D721Med (cell line): ENCODE results near the gene PACSIN1.
"Not testable (repeated sequence)": the region's sequence is repeated elsewhere in the genome, so short reads cannot be mapped to it uniquely, and the experiment has no call there.

Experiments used
- DNase-seq: peaks from one replicate; pipeline ENCODE4 v3.0.0; 2011; ENCODE audit warnings: low spot score; ENCODE audit not compliant: insufficient read length
- FAIRE-seq: peaks from 2 replicates; lab custom pipeline; 2011; peaks lifted over from hg19 to GRCh38; lab: Jason Lieb, UNC
- TF ChIP-seq, protein P1 (sequence below): IDR thresholded peaks from 2 replicates; pipeline ENCODE4 v1.5.1; 2012; ENCODE audit warnings: mild to moderate bottlenecking, control low read depth; ENCODE audit not compliant: insufficient read depth; ENCODE audit errors: missing control alignments

The PACSIN1 gene

DNA sequence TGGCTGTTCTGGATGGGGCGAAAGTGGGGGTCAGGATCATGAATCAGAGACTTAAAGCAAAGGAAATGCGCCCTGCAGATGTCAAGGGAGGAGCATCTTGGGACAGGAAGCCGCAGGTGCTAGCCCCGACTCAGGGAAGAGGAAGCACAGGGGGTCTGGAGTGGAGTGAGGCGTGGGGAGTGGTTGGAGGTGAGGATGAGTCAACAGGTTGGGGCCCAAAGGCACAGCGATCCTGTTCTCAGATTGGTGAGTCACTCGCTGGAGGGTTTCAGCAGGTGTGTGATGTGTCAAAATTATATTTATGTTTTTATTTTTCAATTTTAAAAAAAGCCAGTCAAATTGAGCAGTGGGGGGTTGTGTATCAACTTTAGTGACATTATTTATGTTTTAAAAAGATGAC, 19.0 kb downstream of the PACSIN1 start:
- TF ChIP-seq, protein P1, sequence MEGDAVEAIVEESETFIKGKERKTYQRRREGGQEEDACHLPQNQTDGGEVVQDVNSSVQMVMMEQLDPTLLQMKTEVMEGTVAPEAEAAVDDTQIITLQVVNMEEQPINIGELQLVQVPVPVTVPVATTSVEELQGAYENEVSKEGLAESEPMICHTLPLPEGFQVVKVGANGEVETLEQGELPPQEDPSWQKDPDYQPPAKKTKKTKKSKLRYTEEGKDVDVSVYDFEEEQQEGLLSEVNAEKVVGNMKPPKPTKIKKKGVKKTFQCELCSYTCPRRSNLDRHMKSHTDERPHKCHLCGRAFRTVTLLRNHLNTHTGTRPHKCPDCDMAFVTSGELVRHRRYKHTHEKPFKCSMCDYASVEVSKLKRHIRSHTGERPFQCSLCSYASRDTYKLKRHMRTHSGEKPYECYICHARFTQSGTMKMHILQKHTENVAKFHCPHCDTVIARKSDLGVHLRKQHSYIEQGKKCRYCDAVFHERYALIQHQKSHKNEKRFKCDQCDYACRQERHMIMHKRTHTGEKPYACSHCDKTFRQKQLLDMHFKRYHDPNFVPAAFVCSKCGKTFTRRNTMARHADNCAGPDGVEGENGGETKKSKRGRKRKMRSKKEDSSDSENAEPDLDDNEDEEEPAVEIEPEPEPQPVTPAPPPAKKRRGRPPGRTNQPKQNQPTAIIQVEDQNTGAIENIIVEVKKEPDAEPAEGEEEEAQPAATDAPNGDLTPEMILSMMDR, result no peak
- FAIRE-seq (no peak), DNase-seq (no peak)

DNA sequence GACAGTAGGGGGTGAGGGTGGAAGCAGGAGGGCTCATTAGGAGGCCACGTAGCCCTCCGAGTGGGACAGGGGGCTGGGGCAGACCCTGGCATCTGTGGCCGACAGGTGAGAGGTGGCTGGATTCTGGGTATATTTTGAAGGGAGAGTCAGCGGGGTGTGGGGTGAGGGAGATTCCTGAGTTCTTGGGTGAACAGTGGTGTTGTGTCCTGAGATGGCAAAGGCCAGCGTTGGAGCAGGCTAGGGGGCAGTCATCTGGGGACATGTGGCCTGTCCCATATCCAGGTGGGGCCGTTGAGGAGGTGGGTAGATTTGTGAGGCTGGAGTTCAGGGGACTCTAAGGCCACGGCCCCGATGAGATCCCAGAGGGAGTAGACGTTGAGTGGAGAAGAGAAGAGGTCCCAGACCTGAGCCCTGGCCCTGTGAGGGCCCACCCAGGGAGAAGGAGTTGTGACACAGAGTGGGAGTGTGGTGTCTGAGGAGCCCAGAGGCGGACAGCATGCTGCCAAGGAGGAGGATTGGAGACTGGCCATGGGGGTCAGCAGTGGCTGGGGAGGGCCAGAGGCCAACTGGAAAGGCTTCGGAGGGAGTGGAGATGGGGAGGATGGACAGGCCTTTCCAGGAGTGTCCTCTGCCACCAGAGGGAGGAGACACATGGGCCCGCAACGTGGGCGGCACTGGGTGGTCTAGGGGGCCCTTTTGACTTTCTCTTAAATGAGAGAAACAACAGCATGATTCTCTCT, 19.6 kb downstream of the PACSIN1 start:
- FAIRE-seq (no peak), DNase-seq (no peak)
- TF ChIP-seq, protein P1, result no peak

DNA sequence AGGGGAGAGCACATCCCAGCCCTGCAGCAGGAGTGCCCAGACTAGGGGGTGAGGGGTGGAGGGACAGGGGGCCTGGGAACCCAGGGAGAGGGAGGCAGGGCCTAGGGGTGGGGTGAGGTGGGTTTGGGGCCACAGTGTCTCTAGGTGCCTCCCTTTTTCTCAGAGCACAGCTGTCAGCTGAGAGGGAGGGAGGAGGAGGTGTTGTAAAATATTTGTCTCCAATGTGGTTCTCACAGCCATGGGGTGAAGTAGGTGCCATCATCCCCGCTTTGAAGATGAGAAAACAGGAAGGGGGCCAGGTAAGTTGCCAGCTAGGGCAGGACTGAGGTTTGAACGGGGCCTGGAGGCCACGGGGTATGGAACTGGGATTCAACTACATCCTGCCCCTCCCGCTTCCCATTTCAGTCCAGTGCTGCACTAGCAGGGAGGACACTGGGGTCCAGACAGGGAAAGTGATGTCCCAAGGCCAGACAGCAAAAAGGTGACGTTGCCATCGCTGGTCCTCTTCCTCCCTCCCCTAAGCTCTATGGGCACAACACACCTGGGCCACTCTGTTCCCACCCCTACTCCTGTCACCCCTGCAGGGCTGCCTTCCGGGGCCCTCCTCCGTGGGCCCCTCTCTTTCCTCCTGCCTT, 20.3 kb downstream of the PACSIN1 start:
- TF ChIP-seq, protein P1, result no peak
- FAIRE-seq (no peak), DNase-seq (no peak)

DNA sequence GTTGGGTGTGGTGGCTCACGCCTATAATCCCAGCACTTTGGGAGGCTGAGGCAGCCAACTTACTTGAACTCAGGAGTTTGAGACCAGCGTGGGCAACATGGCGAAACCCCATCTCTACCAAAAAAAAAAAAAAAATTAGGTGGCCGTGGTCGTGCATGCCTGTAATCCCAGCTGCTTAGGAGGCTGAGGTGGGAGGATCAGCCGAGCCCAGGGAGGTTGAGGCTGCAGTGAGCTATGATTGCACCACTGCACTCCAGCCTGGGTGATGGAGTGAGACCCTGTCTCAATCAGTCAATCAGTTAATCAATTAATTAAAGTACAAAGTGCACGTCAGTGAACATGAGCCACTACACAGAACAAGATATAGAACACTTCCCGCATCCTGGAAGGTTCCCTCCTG, 21.0 kb downstream of the PACSIN1 start:
- not testable (repeated sequence) for DNase-seq, FAIRE-seq

DNA sequence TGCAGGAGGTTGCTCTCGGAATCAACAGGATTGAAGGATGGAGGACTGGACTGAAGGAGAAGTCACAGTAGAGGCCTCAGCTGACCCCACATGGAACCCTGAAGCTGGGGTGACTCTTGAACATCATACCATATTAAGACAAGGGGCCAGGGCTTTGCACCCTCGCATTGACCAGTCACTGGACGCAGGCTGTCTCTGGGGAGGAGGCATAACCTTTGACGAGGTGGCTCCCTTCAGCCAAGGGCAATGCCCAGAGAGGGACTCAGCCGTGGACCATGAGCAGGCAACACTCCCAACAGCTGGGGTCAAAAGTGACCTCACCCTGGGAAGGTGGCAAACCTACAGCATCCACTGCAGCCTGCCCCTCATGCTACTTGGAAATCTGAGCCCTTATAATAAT, 21.7 kb downstream of the PACSIN1 start:
- TF ChIP-seq, protein P1, result no peak

GRCh38 chr6:34489207-34489805, 23.4 kb downstream of the PACSIN1 start:
- TF ChIP-seq, protein P1, result no peak
- no peak for DNase-seq
- FAIRE-seq, result no peak

More for the DNA sequence above, 21.7 kb downstream of the PACSIN1 start:
- DNase-seq (no peak), FAIRE-seq (no peak)

GRCh38 chr6:34490390-34491090, 24.7 kb downstream of the PACSIN1 start:
- FAIRE-seq (no peak), DNase-seq (no peak)
- TF ChIP-seq, protein P1, result no peak
